SH-SY5Y (cell line): ENCODE measurements around the gene ZMIZ1.

Experiments used
- GATA2 ChIP-seq: IDR thresholded peaks from 2 replicates; pipeline ENCODE4 v1.6.1; 2011; ENCODE audit warnings: mild to moderate bottlenecking, low read depth, low read length
- GATA3 ChIP-seq: IDR thresholded peaks from 2 replicates; pipeline ENCODE4 v1.6.1; 2011; ENCODE audit warnings: low read depth, mild to moderate bottlenecking, low read length, moderate library complexity

- no peak for TF ChIP-seq GATA3
- no peak for TF ChIP-seq GATA2
Observed at GRCh38 chr10:79024296-79024695, 44.5 kb upstream of the ZMIZ1 start.
